Upper lobe of left lung (tissue), 6 donors: ENCODE results near the gene MAP4K2. TPM values are rescaled to one million over a fixed set of nuclear protein-coding genes. Genes with fewer than 3 reads are reported as not detected.

Source experiments
- ATAC-seq, 2 donors: fragments of 200-7000 bp; cut with Tn5 transposase; one replicate each; pipeline ENCODE4 v1.9.1; 2022; ENCODE audit warnings: mild to moderate bottlenecking in 2 of 2, moderate library complexity in 2 of 2; ENCODE audit not compliant: low FRiP score in 2 of 2
- DNase-seq, 2 donors: peaks; one replicate each; pipeline ENCODE4 v3.0.0-alpha.2; 2019 to 2020
- H3K27ac ChIP-seq, 4 donors: fragments of 200-600 bp; sonication (generic); one replicate each; pipeline ENCODE4 v1.5.1; 2016 to 2019
- H3K27me3 ChIP-seq, 4 donors: fragments of 200-600 bp; sonication (generic); one replicate each; pipeline ENCODE4 v1.5.1; 2017 to 2019
- H3K36me3 ChIP-seq, 4 donors: fragments of 200-600 bp; sonication (generic); one replicate each; pipeline ENCODE4 v1.5.1; 2016 to 2019
- H3K4me1 ChIP-seq, 4 donors: fragments of 200-600 bp; sonication (generic); one replicate each; pipeline ENCODE4 v1.5.1; 2018 to 2019
- H3K4me3 ChIP-seq, 4 donors: fragments of 200-600 bp; sonication (generic); one replicate each; pipeline ENCODE4 v1.5.1; 2017 to 2019; ENCODE audit warnings: mild to moderate bottlenecking in 2 of 4, moderate library complexity in 1 of 4
- H3K9me3 ChIP-seq, 4 donors: fragments of 200-600 bp; sonication (generic); one replicate each; pipeline ENCODE4 v1.5.1; 2018 to 2019
- CTCF ChIP-seq, 6 experiments: fragments of 450-650 bp in 4 of 6; fragments of 200-600 bp in 2 of 6; sonication (generic) in 2 of 6; IDR thresholded peaks; one replicate each; pipeline ENCODE4 v1.5.1; 2016 to 2019; ENCODE audit warnings: antibody characterized with exemption in 6 of 6
- EP300 ChIP-seq, 4 donors: sonication (generic); formaldehyde crosslinking; IDR thresholded peaks; one replicate each; pipeline ENCODE4 v1.5.1; 2017; ENCODE audit warnings: antibody characterized with exemption in 4 of 4, control low read depth in 2 of 4
- POLR2A ChIP-seq, 4 donors: fragments of 450-650 bp; IDR thresholded peaks; one replicate each; pipeline ENCODE4 v1.5.1; 2016 to 2017; ENCODE audit warnings: antibody characterized with exemption in 4 of 4, mild to moderate bottlenecking in 2 of 4
- POLR2AphosphoS5 ChIP-seq, 2 donors: sonication (generic); formaldehyde crosslinking; IDR thresholded peaks; one replicate each; pipeline ENCODE4 v1.5.1; 2017; ENCODE audit warnings: antibody characterized with exemption in 2 of 2
- WGBS, 2 donors: methylation state at CpG; one replicate each; pipeline ENCODE4 v1.1.5; 2017 to 2018; 5-methylcytosine and 5-hydroxymethylcytosine counted together
- total RNA-seq, 6 donors: library from RNA; depleted of rRNA in 4 of 6; stranded (reverse); fragments of >200 nt in 4 of 6; gene quantifications; one replicate each; pipeline versions ENCODE4 v1.1.0 to v1.2.1, GENCODE V29; 2016 to 2021
- donor health status: DM: no; HTN: no; CAD: no; lungs with moderate emphysema.
- donor health status: DM: no; HTN: yes; CAD: no; lungs with severe emphysema.

Gene MAP4K2
- total RNA-seq, 6 donors from 2014 or later, result 19.0 to 84.7 (median 29.2) TPM

GRCh38 chr11:64796757-64797541 lies 6.1 kb downstream of the MAP4K2 start:
- Histone ChIP-seq H3K9me3 (no peaks in the 10 kb centered on the region), H3K36me3 (peaks cover 0 to 45% (median 18%) of the 10 kb centered on the region in 4 donors), H3K27me3 (no peaks in the 10 kb centered on the region), H3K4me3 (no peak overlapping the region), H3K27ac (peak overlapping the region in 3 of 4 donors; percentile 8 to 56 (median 48)), H3K4me1 (peaks cover 13 to 47% (median 27%) of the 10 kb centered on the region in 4 donors)
- WGBS, 2 donors, result 81 to 87% methylated on average over 10 to 16 of the region's 19 CpGs
- ATAC-seq (no peak), DNase-seq (no peak)
- TF ChIP-seq POLR2AphosphoS5 (IDR thresholded peaks at IDR 0.05), result no peak
- TF ChIP-seq CTCF (IDR thresholded peaks at IDR 0.05), result no peak
- no peak for TF ChIP-seq POLR2A (IDR thresholded peaks at IDR 0.05)
- no peak for TF ChIP-seq EP300 (IDR thresholded peaks at IDR 0.05)

GRCh38 chr11:64796047-64796756 lies 6.8 kb downstream of the MAP4K2 start:
- H3K27ac ChIP-seq, result peak overlapping the region in 3 of 4 donors; percentile 8 to 56 (median 48)
- no peaks in the 10 kb centered on the region for H3K9me3 ChIP-seq
- no peak for DNase-seq
- peaks cover 0 to 52% (median 22%) of the 10 kb centered on the region in 4 donors for H3K36me3 ChIP-seq
- peak in 1 of 2 donors; percentile 2 for TF ChIP-seq POLR2AphosphoS5 (IDR thresholded peaks at IDR 0.05)
- TF ChIP-seq EP300 (IDR thresholded peaks at IDR 0.05), result no peak
- no peaks in the 10 kb centered on the region for H3K27me3 ChIP-seq
- peaks cover 9 to 39% (median 20%) of the 10 kb centered on the region in 4 donors for H3K4me1 ChIP-seq
- ATAC-seq, result no peak
- no peak overlapping the region for H3K4me3 ChIP-seq
- 70 to 72% methylated on average over 5 to 19 of the region's 19 CpGs for WGBS, 2 donors

- Histone ChIP-seq H3K27ac (peak overlapping the region in 2 of 4 donors; percentile 27 to 65), H3K4me3 (no peak overlapping the region), H3K4me1 (peaks cover 0 to 25% (median 8%) of the 10 kb centered on the region in 4 donors), H3K27me3 (no peaks in the 10 kb centered on the region), H3K36me3 (peaks cover 0 to 67% (median 32%) of the 10 kb centered on the region in 4 donors), H3K9me3 (no peaks in the 10 kb centered on the region)
- 95 to 96% methylated on average over 10 of the region's 10 CpGs for WGBS, 2 donors
- ATAC-seq (no peak), DNase-seq (no peak)
- TF ChIP-seq CTCF (IDR thresholded peaks at IDR 0.05) (no peak), EP300 (IDR thresholded peaks at IDR 0.05) (no peak), POLR2A (IDR thresholded peaks at IDR 0.05) (no peak), POLR2AphosphoS5 (IDR thresholded peaks at IDR 0.05) (no peak)
Observed at GRCh38 chr11:64794526-64794925, 8.5 kb downstream of the MAP4K2 start.

- H3K27me3 ChIP-seq, result no peaks in the 10 kb centered on the region
- H3K4me3 ChIP-seq, result no peak overlapping the region
- peak overlapping the region in 2 of 4 donors; percentile 65 for H3K27ac ChIP-seq
- no peaks in the 10 kb centered on the region for H3K9me3 ChIP-seq
- TF ChIP-seq CTCF (IDR thresholded peaks at IDR 0.05), result no peak
- TF ChIP-seq EP300 (IDR thresholded peaks at IDR 0.05), result no peak
- TF ChIP-seq POLR2A (IDR thresholded peaks at IDR 0.05), result no peak
- no peak for TF ChIP-seq POLR2AphosphoS5 (IDR thresholded peaks at IDR 0.05)
- peaks cover 0 to 67% (median 41%) of the 10 kb centered on the region in 4 donors for H3K36me3 ChIP-seq
- DNase-seq, result no peak
- ATAC-seq, result no peak
- 55 to 57% methylated on average over 9 to 10 of the region's 11 CpGs for WGBS, 2 donors
- peaks cover 0 to 17% (median 5%) of the 10 kb centered on the region in 4 donors for H3K4me1 ChIP-seq
Observed at GRCh38 chr11:64793271-64794160, 9.5 kb downstream of the MAP4K2 start.
